ENCODE results near the gene PSPC1. TPM values are rescaled to one million over a fixed set of nuclear protein-coding genes. Genes with fewer than 3 reads are reported as not detected.

The PSPC1 gene
- total RNA-seq, 1 donor from 2014 or later, result 40.5 TPM

DNA sequence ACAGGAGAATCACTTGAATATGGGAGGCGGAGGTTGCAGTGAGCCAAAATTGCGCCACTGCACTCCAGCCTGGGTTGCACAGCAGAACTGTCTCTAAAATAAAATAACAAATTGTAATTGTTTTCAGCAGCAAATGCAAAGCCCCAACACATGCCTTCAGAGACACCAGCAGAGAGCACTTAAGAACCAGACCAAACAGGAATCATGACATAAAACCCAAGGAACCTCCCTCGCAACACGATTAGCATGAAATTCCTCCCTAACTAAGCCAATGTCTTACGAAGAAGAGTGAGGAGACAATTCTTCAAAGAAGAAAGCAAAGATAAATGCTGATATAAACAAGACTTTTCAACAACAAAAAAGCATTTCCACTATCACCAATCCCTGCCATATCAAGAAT is 40.1 kb downstream of the PSPC1 start:
- Histone ChIP-seq H3K27ac (no peak overlapping the region), H3K36me3 (peaks cover 73% of the 10 kb centered on the region), H3K9me3 (no peaks in the 10 kb centered on the region), H3K27me3 (ENCODE audit: low read depth) (no peaks in the 10 kb centered on the region), H3K4me1 (no peaks in the 10 kb centered on the region), H3K4me3 (no peak overlapping the region)
- ATAC-seq (no peak), DNase-seq (no peak)
- intact Hi-C loops (cut with DNase I), result no loop called here
- TF ChIP-seq, protein P1, sequence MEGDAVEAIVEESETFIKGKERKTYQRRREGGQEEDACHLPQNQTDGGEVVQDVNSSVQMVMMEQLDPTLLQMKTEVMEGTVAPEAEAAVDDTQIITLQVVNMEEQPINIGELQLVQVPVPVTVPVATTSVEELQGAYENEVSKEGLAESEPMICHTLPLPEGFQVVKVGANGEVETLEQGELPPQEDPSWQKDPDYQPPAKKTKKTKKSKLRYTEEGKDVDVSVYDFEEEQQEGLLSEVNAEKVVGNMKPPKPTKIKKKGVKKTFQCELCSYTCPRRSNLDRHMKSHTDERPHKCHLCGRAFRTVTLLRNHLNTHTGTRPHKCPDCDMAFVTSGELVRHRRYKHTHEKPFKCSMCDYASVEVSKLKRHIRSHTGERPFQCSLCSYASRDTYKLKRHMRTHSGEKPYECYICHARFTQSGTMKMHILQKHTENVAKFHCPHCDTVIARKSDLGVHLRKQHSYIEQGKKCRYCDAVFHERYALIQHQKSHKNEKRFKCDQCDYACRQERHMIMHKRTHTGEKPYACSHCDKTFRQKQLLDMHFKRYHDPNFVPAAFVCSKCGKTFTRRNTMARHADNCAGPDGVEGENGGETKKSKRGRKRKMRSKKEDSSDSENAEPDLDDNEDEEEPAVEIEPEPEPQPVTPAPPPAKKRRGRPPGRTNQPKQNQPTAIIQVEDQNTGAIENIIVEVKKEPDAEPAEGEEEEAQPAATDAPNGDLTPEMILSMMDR (IDR thresholded peaks at IDR 0.05), result no peak

DNA sequence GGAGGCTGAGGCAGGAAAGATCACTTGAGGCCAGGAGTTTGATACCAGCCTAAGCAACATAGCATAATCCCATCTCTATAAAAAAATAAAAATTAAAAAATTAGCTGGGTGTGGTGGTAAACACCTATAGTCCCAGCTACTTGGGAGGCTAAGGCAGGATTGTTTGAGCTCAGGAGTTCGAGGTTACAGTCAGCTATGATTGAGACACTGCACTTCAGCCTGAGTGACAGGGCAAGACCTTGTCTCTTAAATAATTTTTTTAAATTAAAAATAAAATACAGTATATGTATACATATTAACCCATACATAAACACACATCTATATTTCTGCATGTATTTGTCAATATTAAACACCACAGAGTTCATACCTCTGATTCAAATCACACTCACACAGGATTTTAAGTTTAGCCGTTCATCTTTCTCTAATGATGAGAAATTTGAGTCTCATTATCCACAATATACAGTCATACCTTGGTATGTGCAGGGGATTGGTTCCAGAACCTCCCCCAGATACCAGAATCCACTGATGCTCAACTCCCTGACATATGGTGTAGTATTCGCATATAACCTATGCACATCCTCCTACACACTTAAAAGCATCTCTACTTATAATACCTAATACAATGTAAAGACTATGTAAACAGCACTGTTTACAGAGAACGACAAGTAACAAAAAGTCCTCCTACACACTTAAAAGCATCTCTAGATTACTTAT is 44.7 kb downstream of the PSPC1 start:
- intact Hi-C loops (cut with DNase I), result no loop called here
- peaks cover 71% of the 10 kb centered on the region for H3K36me3 ChIP-seq
- TF ChIP-seq, protein P1 (IDR thresholded peaks at IDR 0.05), result no peak

DNA sequence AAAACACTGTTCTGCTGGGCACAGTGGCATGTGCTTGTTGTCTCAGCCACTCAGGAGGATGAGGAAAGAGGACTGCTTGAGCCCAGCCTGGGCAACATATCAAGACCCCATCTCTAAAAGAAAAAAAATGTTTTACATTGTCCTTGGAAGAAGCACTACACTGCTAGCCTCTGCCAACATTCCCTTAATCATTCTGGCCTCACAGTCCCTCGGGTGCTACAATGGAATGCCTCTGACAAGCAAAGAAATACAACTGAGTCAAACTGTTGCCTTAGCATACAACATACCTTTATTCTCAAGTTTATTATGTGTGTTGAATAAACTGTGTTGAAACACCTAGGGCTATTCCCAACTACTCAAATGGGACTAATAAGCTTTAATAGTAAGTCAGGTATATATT is 56.1 kb downstream of the PSPC1 start:
- Histone ChIP-seq H3K27ac (no peak overlapping the region), H3K9me3 (no peaks in the 10 kb centered on the region), H3K36me3 (peaks cover 66% of the 10 kb centered on the region), H3K27me3 (ENCODE audit: low read depth) (no peaks in the 10 kb centered on the region), H3K4me3 (no peak overlapping the region), H3K4me1 (no peaks in the 10 kb centered on the region)
- ATAC-seq (no peak), DNase-seq (no peak)
- intact Hi-C loops (cut with DNase I), result no loop called here
- TF ChIP-seq, protein P1 (IDR thresholded peaks at IDR 0.05), result no peak

More for the DNA sequence above, 44.7 kb downstream of the PSPC1 start:
- DNase-seq (no peak), ATAC-seq (no peak)
- Histone ChIP-seq H3K27me3 (ENCODE audit: low read depth) (no peaks in the 10 kb centered on the region), H3K4me1 (no peaks in the 10 kb centered on the region), H3K4me3 (no peak overlapping the region), H3K9me3 (no peaks in the 10 kb centered on the region), H3K27ac (no peak overlapping the region)

DNA sequence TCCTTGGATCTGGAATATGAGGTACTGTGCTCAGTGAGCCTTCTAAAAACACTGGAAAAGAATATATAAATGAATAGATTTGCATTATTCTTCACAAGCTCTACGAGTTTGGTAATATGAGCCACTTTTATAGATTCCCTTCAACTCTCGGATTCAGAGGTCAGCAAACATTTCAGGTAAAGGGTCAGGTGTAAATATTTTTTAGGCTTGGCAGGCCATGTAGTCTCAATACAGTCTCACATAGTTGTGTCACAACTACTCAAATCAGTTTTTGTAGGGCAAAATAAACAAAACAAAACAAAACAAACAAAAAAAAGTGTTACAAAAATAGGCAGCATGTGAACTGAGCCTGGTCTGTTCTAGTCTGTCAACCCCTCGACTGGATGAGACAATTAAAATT is 57.4 kb downstream of the PSPC1 start:
- Histone ChIP-seq H3K4me3 (no peak overlapping the region), H3K4me1 (no peaks in the 10 kb centered on the region), H3K27me3 (ENCODE audit: low read depth) (no peaks in the 10 kb centered on the region), H3K9me3 (no peaks in the 10 kb centered on the region), H3K36me3 (peaks cover 64% of the 10 kb centered on the region), H3K27ac (no peak overlapping the region)
- TF ChIP-seq, protein P1 (IDR thresholded peaks at IDR 0.05), result no peak
- ATAC-seq (no peak), DNase-seq (no peak)
- intact Hi-C loops (cut with DNase I), result no loop called here

DNA sequence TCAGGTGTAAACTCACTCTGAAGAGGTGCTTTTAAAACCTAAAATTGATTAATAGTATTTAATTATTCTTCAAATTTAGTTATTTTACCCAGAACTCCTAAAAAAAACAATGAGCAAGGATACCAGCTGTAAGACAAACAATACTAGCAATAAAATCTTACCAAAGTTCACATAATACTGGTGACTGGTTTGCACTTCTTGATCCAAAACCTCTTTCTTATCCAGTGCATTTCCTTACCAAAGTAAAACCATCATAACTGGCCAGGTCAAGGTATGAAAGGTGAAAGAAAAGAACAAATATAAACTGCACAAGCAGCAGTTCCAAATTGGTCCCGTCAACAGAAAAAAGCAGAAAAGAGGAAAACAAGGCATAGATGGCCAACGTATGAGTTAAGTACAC is 62.7 kb downstream of the PSPC1 start:
- TF ChIP-seq, protein P1 (IDR thresholded peaks at IDR 0.05), result no peak
- Histone ChIP-seq H3K36me3 (peaks cover 32% of the 10 kb centered on the region), H3K27me3 (ENCODE audit: low read depth) (no peaks in the 10 kb centered on the region), H3K27ac (no peak overlapping the region), H3K4me1 (no peaks in the 10 kb centered on the region), H3K4me3 (no peak overlapping the region), H3K9me3 (no peaks in the 10 kb centered on the region)
- DNase-seq (no peak), ATAC-seq (no peak)
- intact Hi-C loops (cut with DNase I), result no loop called here
